CD14-positive monocyte (primary cell): ENCODE measurements around the gene MYZAP. TPM values are rescaled to one million over a fixed set of nuclear protein-coding genes. Genes with fewer than 3 reads are reported as not detected.

Source experiments
- DNase-seq, 3 donors: peaks; one replicate each; pipeline ENCODE4 v3.0.0-alpha.2; 2011 to 2022
- H2AFZ ChIP-seq: 2 replicates; pipeline ENCODE4 v1.6.0; 2012; ENCODE audit warnings: mild to moderate bottlenecking, low read depth, low read length, inconsistent platforms; ENCODE audit not compliant: insufficient read depth, poor library complexity, severe bottlenecking
- H3K27ac ChIP-seq, 2 donors: 1 replicate in 1 of 2; 2 replicates in 1 of 2; pipeline ENCODE4 v1.5.1; 2012 to 2013; ENCODE audit warnings: low read length in 2 of 2, control low read depth in 1 of 2, inconsistent platforms in 1 of 2, low read depth in 1 of 2, mild to moderate bottlenecking in 1 of 2
- H3K27me3 ChIP-seq, 2 donors: one replicate each; pipeline versions ENCODE4 v1.6.0 to v1.6.1; 2011 to 2013; ENCODE audit warnings: low read length in 2 of 2; ENCODE audit not compliant: control insufficient read depth in 2 of 2, insufficient read depth in 2 of 2
- H3K36me3 ChIP-seq, 2 donors: replicated peaks in 1 of 2; 1 replicate in 1 of 2; 2 replicates in 1 of 2; pipeline versions ENCODE4 v1.5.1 to v1.6.1; 2012 to 2013; ENCODE audit warnings: low read length in 2 of 2, control low read depth in 1 of 2, inconsistent platforms in 1 of 2, mild to moderate bottlenecking in 1 of 2; ENCODE audit not compliant: insufficient read depth in 2 of 2, control insufficient read depth in 1 of 2
- H3K4me1 ChIP-seq, 2 donors: 1 replicate in 1 of 2; 2 replicates in 1 of 2; pipeline versions ENCODE4 v1.5.1 to v1.6.1; 2012 to 2013; ENCODE audit warnings: low read length in 2 of 2, control low read depth in 1 of 2, inconsistent platforms in 1 of 2, mild to moderate bottlenecking in 1 of 2, moderate library complexity in 1 of 2; ENCODE audit not compliant: insufficient read depth in 2 of 2, control insufficient read depth in 1 of 2
- H3K4me2 ChIP-seq: replicated peaks from 2 replicates; pipeline ENCODE3; 2012; ENCODE audit warnings: low read length, moderate library complexity, mild to moderate bottlenecking; ENCODE audit not compliant: poor library complexity, severe bottlenecking; ENCODE audit errors: extremely low read depth
- H3K4me3 ChIP-seq, 3 experiments: fragments of 200-600 bp in 1 of 3; sonication (generic) in 1 of 3; replicated peaks in 1 of 3; 1 replicate in 2 of 3; 2 replicates in 1 of 3; pipeline ENCODE4 v1.5.1; 2011 to 2013; ENCODE audit warnings: low read length in 3 of 3, mild to moderate bottlenecking in 3 of 3, control low read depth in 2 of 3, low read depth in 2 of 3, inconsistent platforms in 1 of 3, moderate library complexity in 1 of 3
- H3K79me2 ChIP-seq: 2 replicates; pipeline ENCODE4 v1.6.0; 2012; ENCODE audit warnings: mild to moderate bottlenecking, control low read depth, inconsistent platforms, low read length, moderate library complexity; ENCODE audit not compliant: insufficient read depth
- H3K9ac ChIP-seq: 2 replicates; pipeline ENCODE4 v1.6.0; 2017; ENCODE audit warnings: low read length, mild to moderate bottlenecking; ENCODE audit not compliant: insufficient read depth, poor library complexity, severe bottlenecking
- H3K9me3 ChIP-seq, 2 donors: replicated peaks in 1 of 2; 1 replicate in 1 of 2; 2 replicates in 1 of 2; pipeline versions ENCODE4 v1.5.1 to v1.6.1; 2012 to 2013; ENCODE audit warnings: low read length in 2 of 2, control low read depth in 1 of 2; ENCODE audit not compliant: control insufficient read depth in 1 of 2, insufficient read depth in 1 of 2
- H4K20me1 ChIP-seq: 2 replicates; pipeline ENCODE4 v1.6.0; 2012; ENCODE audit warnings: mild to moderate bottlenecking, low read length, control low read depth, moderate library complexity; ENCODE audit not compliant: insufficient read depth
- H3K27ac Mint-ChIP-seq, 7 donors: one replicate each; pipeline ENCODE4 v1.8.0; 2020; ENCODE audit warnings: mild to moderate bottlenecking in 7 of 7, mixed read lengths in 7 of 7, moderate library complexity in 6 of 7, inconsistent platforms in 2 of 7
- H3K27me3 Mint-ChIP-seq, 3 donors: one replicate each; pipeline ENCODE4 v1.8.0; 2021 to 2022; ENCODE audit warnings: low read depth in 3 of 3, mild to moderate bottlenecking in 3 of 3, mixed read lengths in 3 of 3, moderate library complexity in 3 of 3, inconsistent platforms in 1 of 3
- H3K36me3 Mint-ChIP-seq, 2 donors: one replicate each; pipeline ENCODE4 v1.8.0; 2020; ENCODE audit warnings: mixed read lengths in 2 of 2, inconsistent platforms in 1 of 2, mild to moderate bottlenecking in 1 of 2
- H3K4me1 Mint-ChIP-seq: one replicate; pipeline ENCODE4 v1.8.0; 2020; ENCODE audit warnings: mild to moderate bottlenecking, mixed read lengths
- H3K4me3 Mint-ChIP-seq, 2 donors: one replicate each; pipeline ENCODE4 v1.8.0; 2020; ENCODE audit warnings: mild to moderate bottlenecking in 2 of 2, mixed read lengths in 2 of 2, moderate library complexity in 1 of 2
- H3K9me3 Mint-ChIP-seq, 7 donors: one replicate each; pipeline ENCODE4 v1.8.0; 2020 to 2022; ENCODE audit warnings: mixed read lengths in 7 of 7, mild to moderate bottlenecking in 6 of 7, moderate library complexity in 6 of 7, inconsistent platforms in 2 of 7
- CTCF ChIP-seq: fragments of 200-600 bp; IDR thresholded peaks from one replicate; pipeline ENCODE4 v1.8.0; 2022; ENCODE audit warnings: antibody characterized with exemption, mild to moderate bottlenecking
- WGBS: methylation state at CpG from one replicate; pipeline ENCODE4 v1.1.5; 2013; ENCODE audit warnings: missing lambda C conversion rate; ENCODE audit not compliant: insufficient coverage; 5-methylcytosine and 5-hydroxymethylcytosine counted together
- intact Hi-C, 2 donors: fragments of 100-400 bp; cut with micrococcal nuclease; formaldehyde crosslinking; loops; one replicate each; pipeline versions ENCODE4 v1.15.0 to v1.15.1; 2023
- polyA plus RNA-seq, 3 donors: library from polyadenylated mRNA; depleted of rRNA in 1 of 3; unstranded in 2 of 3; stranded (reverse) in 1 of 3; fragments of 300-500 nt in 2 of 3; fragments of >200 nt in 1 of 3; fragmentation: Illumina TruSeq in 2 of 3; gene quantifications; 1 replicate in 2 of 3; 2 replicates in 1 of 3; pipeline ENCODE4 v1.2.3, GENCODE V29; 2012 to 2021

MYZAP gene
- polyA plus RNA-seq, 3 donors = 0.12 to 0.13 TPM; not detected in 1

- intact Hi-C loops = no loop called here
- Mint-ChIP-seq H3K36me3 (no peaks in the 10 kb centered on the region), H3K4me1 (no peaks in the 10 kb centered on the region), H3K27me3 (peaks cover 2 to 7% (median 4%) of the 10 kb centered on the region in 3 donors), H3K9me3 (no peaks in the 10 kb centered on the region), H3K27ac (no peak overlapping the region), H3K4me3 (no peak overlapping the region)
- Histone ChIP-seq H3K27ac (no peak overlapping the region), H3K79me2 (no peaks in the 10 kb centered on the region), H3K4me3 (no peak overlapping the region), H2AFZ (no peak overlapping the region), H4K20me1 (no peaks in the 10 kb centered on the region), H3K4me1 (no peaks in the 10 kb centered on the region), H3K9ac (no peak overlapping the region), H3K9me3 (no peaks in the 10 kb centered on the region), H3K4me2 (no peak overlapping the region), H3K27me3 (no peaks in the 10 kb centered on the region), H3K36me3 (no peaks in the 10 kb centered on the region)
- TF ChIP-seq CTCF = no peak
- DNase-seq = no peak
- WGBS = 71% methylated on average over 1 of the region's 2 CpGs
Observed at GRCh38 chr15:57665194-57665593, 73.5 kb downstream of the MYZAP start.

DNA sequence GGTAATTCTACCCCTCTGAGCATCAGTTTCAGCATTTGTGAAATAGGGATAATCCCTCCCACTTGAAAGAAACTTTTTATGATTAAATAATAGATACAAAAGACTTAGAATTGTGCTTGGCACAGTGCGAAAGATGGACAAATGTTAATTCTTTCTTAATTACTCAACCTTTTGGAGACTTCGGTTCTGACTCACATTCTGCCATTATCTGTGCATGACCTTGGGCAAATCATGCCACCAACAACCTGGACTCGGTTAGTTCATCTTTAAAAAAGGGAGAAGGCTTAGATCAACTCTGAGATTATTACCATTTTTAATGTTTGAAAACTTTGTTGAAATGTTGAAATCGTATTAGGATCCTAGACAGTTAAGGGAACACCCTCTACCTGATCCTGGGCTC lies 74.2 kb downstream of the MYZAP start:
- no peak for TF ChIP-seq CTCF
- Mint-ChIP-seq H3K4me3 (no peak overlapping the region), H3K36me3 (no peaks in the 10 kb centered on the region), H3K4me1 (no peaks in the 10 kb centered on the region), H3K27me3 (peaks cover 2 to 9% (median 4%) of the 10 kb centered on the region in 3 donors), H3K27ac (no peak overlapping the region), H3K9me3 (peaks cover 0 to 1% (median 0%) of the 10 kb centered on the region in 7 donors)
- Histone ChIP-seq H3K27me3 (no peaks in the 10 kb centered on the region), H3K4me1 (no peaks in the 10 kb centered on the region), H3K9ac (no peak overlapping the region), H3K4me3 (no peak overlapping the region), H4K20me1 (no peaks in the 10 kb centered on the region), H3K9me3 (no peaks in the 10 kb centered on the region), H3K4me2 (no peak overlapping the region), H2AFZ (no peak overlapping the region), H3K79me2 (no peaks in the 10 kb centered on the region), H3K27ac (no peak overlapping the region), H3K36me3 (no peaks in the 10 kb centered on the region)
- WGBS = no CpG with 5 or more reads among the region's 4 CpGs
- intact Hi-C loops = no loop called here
- DNase-seq = no peak
